GM20000 (cell line): ENCODE measurements around the gene SCAPER.
"Not testable (repeated sequence)": the region's sequence is repeated elsewhere in the genome, so short reads cannot be mapped to it uniquely, and the experiment has no call there.

Experiments
- DNase-seq: peaks from one replicate; pipeline ENCODE4 v3.0.0; 2012; ENCODE audit warnings: low spot score
- TF ChIP-seq, protein P1 (sequence below): IDR thresholded peaks from 2 replicates; pipeline ENCODE4 v1.5.1; 2012; ENCODE audit warnings: mild to moderate bottlenecking, control low read depth; ENCODE audit errors: extremely low read depth, missing control alignments

SCAPER gene

DNA sequence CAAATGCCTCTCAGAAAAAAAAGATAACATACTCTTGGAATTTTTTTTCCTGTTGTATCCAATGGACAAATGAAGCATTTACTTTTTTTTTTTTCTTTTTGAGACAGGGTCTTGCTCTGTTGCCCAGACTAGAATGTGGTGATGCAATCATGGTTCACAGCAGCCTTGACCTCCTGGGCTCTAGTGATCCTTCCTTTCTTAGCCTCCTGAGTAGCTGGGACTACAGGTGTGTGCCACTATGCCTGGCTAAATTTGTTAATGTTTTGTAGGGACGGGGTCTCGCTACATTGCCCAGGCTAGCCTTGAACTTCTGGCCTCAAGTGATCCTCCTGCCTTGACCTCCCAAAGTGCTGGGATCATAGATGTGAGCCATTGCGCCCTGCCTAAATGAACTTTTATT, 401.3 kb downstream of the SCAPER start:
- TF ChIP-seq, protein P1, sequence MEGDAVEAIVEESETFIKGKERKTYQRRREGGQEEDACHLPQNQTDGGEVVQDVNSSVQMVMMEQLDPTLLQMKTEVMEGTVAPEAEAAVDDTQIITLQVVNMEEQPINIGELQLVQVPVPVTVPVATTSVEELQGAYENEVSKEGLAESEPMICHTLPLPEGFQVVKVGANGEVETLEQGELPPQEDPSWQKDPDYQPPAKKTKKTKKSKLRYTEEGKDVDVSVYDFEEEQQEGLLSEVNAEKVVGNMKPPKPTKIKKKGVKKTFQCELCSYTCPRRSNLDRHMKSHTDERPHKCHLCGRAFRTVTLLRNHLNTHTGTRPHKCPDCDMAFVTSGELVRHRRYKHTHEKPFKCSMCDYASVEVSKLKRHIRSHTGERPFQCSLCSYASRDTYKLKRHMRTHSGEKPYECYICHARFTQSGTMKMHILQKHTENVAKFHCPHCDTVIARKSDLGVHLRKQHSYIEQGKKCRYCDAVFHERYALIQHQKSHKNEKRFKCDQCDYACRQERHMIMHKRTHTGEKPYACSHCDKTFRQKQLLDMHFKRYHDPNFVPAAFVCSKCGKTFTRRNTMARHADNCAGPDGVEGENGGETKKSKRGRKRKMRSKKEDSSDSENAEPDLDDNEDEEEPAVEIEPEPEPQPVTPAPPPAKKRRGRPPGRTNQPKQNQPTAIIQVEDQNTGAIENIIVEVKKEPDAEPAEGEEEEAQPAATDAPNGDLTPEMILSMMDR: no peak
- no peak for DNase-seq

DNA sequence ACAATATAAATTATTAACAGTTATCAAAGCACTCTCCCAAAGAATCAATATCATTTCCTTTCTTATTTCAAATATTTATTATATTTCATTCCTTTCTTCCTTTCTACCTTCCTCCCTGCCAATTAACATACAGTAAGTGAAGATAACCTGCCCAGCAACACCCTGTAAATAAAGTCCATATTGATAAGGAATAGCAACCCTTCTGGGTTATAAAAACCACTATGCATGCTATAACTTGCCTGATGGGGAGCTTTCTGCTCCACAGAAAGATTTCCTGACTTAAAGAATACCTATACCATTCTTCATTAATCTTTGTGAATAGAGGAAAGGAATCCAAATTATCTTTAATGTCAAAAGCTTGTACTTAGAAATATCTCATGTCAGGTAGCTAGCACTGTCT, 402.0 kb downstream of the SCAPER start:
- no peak for DNase-seq
- TF ChIP-seq, protein P1: no peak

DNA sequence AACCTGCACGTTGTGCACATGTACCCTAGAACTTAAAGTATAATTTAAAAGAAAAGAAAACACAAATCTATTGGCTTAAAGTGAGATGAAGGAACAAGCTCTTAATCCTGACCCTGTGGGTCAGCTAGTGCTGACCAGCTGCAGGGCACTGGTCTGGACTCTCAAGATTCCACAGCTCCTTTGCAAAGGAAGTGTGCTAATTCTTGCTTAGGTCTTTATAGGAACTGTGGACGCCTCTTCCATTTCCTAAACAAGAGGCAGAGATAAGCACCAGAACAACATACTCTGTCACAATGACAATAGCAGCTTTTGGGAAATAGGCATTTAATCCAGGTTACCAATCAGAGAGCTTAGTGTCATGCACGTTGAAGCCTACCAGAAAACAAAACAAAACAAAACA, 402.5 kb downstream of the SCAPER start:
- TF ChIP-seq, protein P1: no peak

DNA sequence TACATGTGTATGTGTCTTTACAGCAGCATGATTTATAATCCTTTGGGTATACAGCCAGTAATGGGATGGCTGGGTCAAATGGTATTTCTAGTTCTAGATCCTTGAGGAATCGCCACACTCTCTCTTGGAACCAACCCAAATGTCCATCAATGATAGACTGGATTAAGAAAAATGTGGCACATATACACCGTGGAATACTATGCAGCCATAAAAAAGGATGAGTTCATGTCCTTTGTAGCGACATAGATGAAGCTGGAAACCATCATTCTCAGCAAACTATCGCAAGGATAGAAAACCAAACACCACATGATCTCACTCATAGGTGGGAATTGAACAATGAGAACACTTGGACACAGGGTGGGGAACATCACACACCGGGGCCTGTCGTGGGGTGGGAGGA, 403.0 kb downstream of the SCAPER start:
- DNase-seq: not testable (repeated sequence)

More for the DNA sequence above, 402.5 kb downstream of the SCAPER start:
- DNase-seq: no peak

DNA sequence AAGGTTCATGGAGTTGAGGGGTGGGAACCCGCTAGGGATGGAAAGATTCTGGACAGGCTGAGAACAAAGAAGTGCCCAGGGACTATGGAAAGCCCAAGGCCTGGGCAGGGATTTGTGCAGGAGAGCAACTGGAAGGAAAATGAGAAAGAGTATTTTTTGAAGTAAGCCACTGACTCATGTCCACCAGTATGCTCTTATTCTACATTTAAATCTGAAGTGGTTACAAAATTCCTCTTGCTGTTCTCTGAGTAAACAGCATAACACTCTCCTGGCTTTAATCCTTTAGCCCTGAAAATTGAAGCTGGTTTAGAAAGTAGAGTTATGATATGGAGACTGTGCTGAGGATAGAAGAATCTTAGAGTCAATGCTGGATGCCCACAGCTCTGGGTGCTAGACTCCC, 403.4 kb downstream of the SCAPER start:
- TF ChIP-seq, protein P1: no peak
- DNase-seq: no peak

DNA sequence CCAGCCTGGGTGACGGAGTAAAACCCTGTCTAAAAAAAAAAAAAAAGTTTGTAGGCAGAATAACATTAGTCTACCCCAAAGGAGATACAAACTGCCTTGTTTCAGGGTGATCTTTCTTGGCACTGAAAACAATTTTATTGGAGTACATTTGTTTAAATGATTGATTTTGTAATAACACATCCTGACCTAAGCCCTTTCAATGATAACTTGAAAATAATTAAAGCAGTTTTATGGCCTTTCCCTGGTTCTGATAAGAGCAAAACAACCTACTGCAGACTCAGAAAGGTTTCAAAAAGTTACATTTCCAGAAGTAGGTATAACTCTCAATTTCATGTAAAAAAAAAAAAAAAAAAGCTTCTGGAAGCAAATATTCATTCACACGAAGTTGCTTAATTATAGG, 404.1 kb downstream of the SCAPER start:
- DNase-seq: no peak
- TF ChIP-seq, protein P1: no peak

DNA sequence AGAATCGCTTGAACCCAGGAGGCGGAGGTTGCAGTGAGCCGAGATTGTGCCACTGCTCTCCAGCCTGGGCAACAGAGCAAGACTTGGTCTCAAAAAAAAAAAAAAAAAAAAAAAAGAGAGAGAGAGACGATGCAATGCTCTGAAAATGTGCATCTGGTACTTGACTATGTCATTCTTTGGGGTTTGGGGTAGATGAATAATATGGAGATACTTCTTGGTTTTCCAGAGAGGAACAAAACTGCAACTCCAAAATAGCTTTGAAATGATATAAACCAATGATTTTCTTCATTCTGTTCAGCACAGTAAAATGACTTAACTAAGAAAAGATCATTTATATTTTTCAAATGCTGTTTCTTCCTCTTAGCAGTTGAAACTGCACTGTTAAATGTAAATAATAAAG, 409.7 kb downstream of the SCAPER start:
- DNase-seq: no peak
- TF ChIP-seq, protein P1: no peak

DNA sequence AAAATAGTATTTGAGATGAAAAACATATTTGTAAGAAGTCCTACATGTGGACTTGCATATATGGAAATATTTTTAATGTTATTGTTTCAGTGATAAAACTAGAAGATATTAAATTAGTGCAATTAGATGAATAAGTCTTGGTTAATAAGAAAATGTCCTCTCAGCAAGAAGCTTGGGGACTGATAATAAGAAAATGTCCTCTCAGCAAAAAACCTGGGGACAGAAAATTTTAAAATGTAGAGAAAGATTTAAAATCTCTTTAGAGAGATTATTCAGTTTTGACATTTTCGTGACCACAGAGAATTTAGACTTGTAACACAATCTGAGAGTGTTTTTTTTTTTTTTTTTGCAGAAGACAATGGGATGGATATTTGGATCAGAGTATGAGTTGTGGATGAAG, 412.6 kb downstream of the SCAPER start:
- no peak for DNase-seq
- TF ChIP-seq, protein P1: no peak
